Endothelial cell of umbilical vein (primary cell): Measurements from ENCODE around the gene ARL9. TPM values are rescaled to one million over a fixed set of nuclear protein-coding genes. Genes with fewer than 3 reads are reported as not detected.

Experiments used
- BruUV-seq: library from RNA; stranded (reverse); fragments of 400-500 nt; replicated peaks from 2 replicates; lab custom pipeline; 2021; lab: Mats Ljungman, UMichigan
- CTCF ChIA-PET: fragments of 300-600, 350-600 bp; sonication (Branson Sonifier 250); formaldehyde crosslinking; loops from one replicate; lab custom pipeline; 2021; ENCODE audit warnings: antibody characterized with exemption, inconsistent platforms; lab: Charles Lee
- POLR2A ChIA-PET: fragments of 300-600, 350-600 bp; sonication (Branson Sonifier 250); formaldehyde crosslinking; loops from one replicate; lab custom pipeline; 2021; ENCODE audit warnings: antibody characterized with exemption, inconsistent platforms; lab: Charles Lee
- DNase-seq: peaks from one replicate; pipeline ENCODE4 v3.0.0-alpha.2; 2011; ENCODE audit warnings: low read depth, low spot score
- FAIRE-seq: peaks from 2 replicates; lab custom pipeline; 2011; peaks lifted over from hg19 to GRCh38; lab: Jason Lieb, UNC
- H2AFZ ChIP-seq: 2 replicates; pipeline ENCODE4 v1.6.0; 2012; ENCODE audit warnings: low read depth, low read length, control low read depth, inconsistent platforms
- H3K27ac ChIP-seq: 2 replicates; pipeline ENCODE4 v1.5.1; 2011; ENCODE audit warnings: low read depth, mild to moderate bottlenecking, control low read depth, low read length, moderate library complexity; ENCODE audit not compliant: insufficient read depth
- H3K27me3 ChIP-seq, 2 experiments: 2 replicates each; pipeline versions ENCODE4 v1.6.0 to v1.6.1; 2011; ENCODE audit warnings: low read length in 2 of 2, mixed read lengths in 1 of 2; ENCODE audit not compliant: control insufficient read depth in 2 of 2, insufficient read depth in 2 of 2
- H3K36me3 ChIP-seq, 2 experiments: 2 replicates in 1 of 2; 3 replicates in 1 of 2; pipeline ENCODE4 v1.5.1; 2011; ENCODE audit warnings: low read length in 2 of 2, mild to moderate bottlenecking in 1 of 2, moderate library complexity in 1 of 2; ENCODE audit not compliant: control insufficient read depth in 2 of 2, insufficient read depth in 2 of 2; ENCODE audit errors: extremely low read depth in 1 of 2
- H3K4me1 ChIP-seq: 3 replicates; pipeline ENCODE4 v1.5.1; 2011; ENCODE audit warnings: mild to moderate bottlenecking, low read length; ENCODE audit not compliant: control insufficient read depth, insufficient read depth; ENCODE audit errors: extremely low read depth
- H3K4me2 ChIP-seq: 2 replicates; pipeline ENCODE4 v1.6.1; 2011; ENCODE audit warnings: low read length, control low read depth, mixed read lengths; ENCODE audit not compliant: insufficient read depth
- H3K4me3 ChIP-seq, 3 experiments: fragments of 200-600 bp in 1 of 3; sonication (generic), shearing (Covaris generic) in 1 of 3; replicated peaks in 1 of 3; 2 replicates each; pipeline ENCODE4 v1.5.1; 2011 to 2016; ENCODE audit warnings: control low read depth in 3 of 3, low read length in 3 of 3, mild to moderate bottlenecking in 2 of 3, inconsistent platforms in 1 of 3, low read depth in 1 of 3, moderate library complexity in 1 of 3; ENCODE audit not compliant: insufficient read depth in 1 of 3
- H3K79me2 ChIP-seq: 2 replicates; pipeline ENCODE4 v1.6.0; 2012; ENCODE audit warnings: low read length, inconsistent platforms; ENCODE audit not compliant: control insufficient read depth, insufficient read depth
- H3K9ac ChIP-seq: replicated peaks from 2 replicates; pipeline ENCODE3; 2011; ENCODE audit warnings: low read length, control low read depth; ENCODE audit not compliant: insufficient read depth; ENCODE audit errors: extremely low read depth
- H3K9me1 ChIP-seq: replicated peaks from 3 replicates; pipeline ENCODE4 v1.6.0; 2011; ENCODE audit warnings: mild to moderate bottlenecking, low read length; ENCODE audit not compliant: control insufficient read depth, insufficient read depth; ENCODE audit errors: extremely low read depth
- H3K9me3 ChIP-seq: replicated peaks from 2 replicates; pipeline ENCODE4 v1.5.1; 2012; ENCODE audit warnings: low read length, inconsistent platforms; ENCODE audit not compliant: control insufficient read depth, insufficient read depth
- H4K20me1 ChIP-seq: replicated peaks from 2 replicates; pipeline ENCODE3; 2011; ENCODE audit warnings: mild to moderate bottlenecking, low read length; ENCODE audit not compliant: control insufficient read depth, insufficient read depth; ENCODE audit errors: extremely low read depth
- CTCF ChIP-seq, 2 donors: IDR thresholded peaks; 1 replicate in 1 of 2; 2 replicates in 1 of 2; pipeline ENCODE4 v1.5.1; 2011; ENCODE audit warnings: low read length in 2 of 2, mild to moderate bottlenecking in 2 of 2, moderate library complexity in 2 of 2, control low read depth in 1 of 2, inconsistent platforms in 1 of 2, low read depth in 1 of 2; ENCODE audit not compliant: insufficient read depth in 1 of 2; ENCODE audit errors: extremely low read depth in 1 of 2
- EZH2 ChIP-seq: IDR thresholded peaks from 2 replicates; pipeline ENCODE4 v1.6.1; 2012; ENCODE audit warnings: borderline replicate concordance, low read depth, mild to moderate bottlenecking, moderate library complexity, low read length, inconsistent platforms; ENCODE audit not compliant: severe bottlenecking
- FOS ChIP-seq: IDR thresholded peaks from 2 replicates; pipeline ENCODE4 v1.6.1; 2011; ENCODE audit warnings: mild to moderate bottlenecking, low read length, moderate library complexity, borderline replicate concordance; ENCODE audit not compliant: insufficient read depth
- GATA2 ChIP-seq: IDR thresholded peaks from 2 replicates; pipeline ENCODE4 v1.7.0; 2011; ENCODE audit warnings: low read depth, mild to moderate bottlenecking, moderate library complexity, mixed read lengths, low read length; ENCODE audit not compliant: insufficient read length, insufficient read depth
- MYC ChIP-seq: IDR thresholded peaks from one replicate; pipeline ENCODE4 v1.6.1; 2011; ENCODE audit warnings: mild to moderate bottlenecking, low read depth, low read length
- POLR2AphosphoS5 ChIP-seq: IDR thresholded peaks from 2 replicates; pipeline ENCODE4 v1.6.1; 2012; ENCODE audit warnings: low read depth, mild to moderate bottlenecking, control low read depth, low read length, moderate library complexity; ENCODE audit not compliant: insufficient read depth
- dilution Hi-C: fragments of 300-500 bp; cut with MboI; formaldehyde crosslinking; loops from one replicate; pipeline ENCODE4 v1.15.0; 2019; ENCODE audit warnings: low sequenced_read_pairs; ENCODE audit not compliant: extremely low pct_ligation_motif_present
- intact Hi-C: fragments of 100-400 bp; cut with micrococcal nuclease; formaldehyde crosslinking; loops from one replicate; pipeline ENCODE4 v1.10.0; 2022
- polyA plus RNA-seq, 4 experiments: library from polyadenylated mRNA; depleted of rRNA in 3 of 4; stranded (reverse) in 3 of 4; unstranded in 1 of 4; fragments of >200 nt; gene quantifications; 2 replicates each; pipeline versions ENCODE4 v1.2.1 to v1.2.3, GENCODE V29; 2011 to 2012; ENCODE audit warnings: missing spikeins in 1 of 4
- total RNA-seq: library from RNA; stranded (reverse); gene quantifications from 2 replicates; pipeline ENCODE4 v1.2.3, GENCODE V29; 2021

ARL9 gene
- total and polyA plus RNA-seq, 2 donors (not counting 3 experiments of a cell fraction or from before 2014, with no cell fraction given), result 0.40 to 1.1 TPM

- DNase-seq (no peak), FAIRE-seq (no peak)
- dilution Hi-C loops (no loop called here), intact Hi-C loops (no loop called here)
- ChIA-PET CTCF (interaction anchor here (0.6 kb wide), 1 partner anchor 46 kb away, joined by 3 read pairs; no protein-coding TSS in a partner anchor), POLR2A (no interaction called here)
- Histone ChIP-seq H3K9ac (no peak overlapping the region), H3K27me3 (no peaks in the 10 kb centered on the region), H3K79me2 (no peaks in the 10 kb centered on the region), H3K4me2 (no peak overlapping the region), H3K27ac (no peak overlapping the region), H3K4me1 (no peaks in the 10 kb centered on the region), H3K9me1 (no peaks in the 10 kb centered on the region), H4K20me1 (no peaks in the 10 kb centered on the region), H3K4me3 (no peak overlapping the region), H3K36me3 (no peaks in the 10 kb centered on the region), H2AFZ (no peak overlapping the region), H3K9me3 (no peaks in the 10 kb centered on the region)
- no TSS peak for BruUV-seq
- TF ChIP-seq POLR2AphosphoS5, result no peak
- TF ChIP-seq EZH2, result no peak
- no peak for TF ChIP-seq CTCF (IDR thresholded peaks at IDR 0.05; ENCODE audit: extremely low read depth in 1 of 2, insufficient read depth in 1 of 2, low read depth in 1 of 2, low read length in 2 of 2)
These were observed 6.6 kb downstream of the ARL9 start for GRCh38 chr4:56512166-56512565.

- no TSS peak for BruUV-seq
- TF ChIP-seq FOS (no peak), MYC (no peak), POLR2AphosphoS5 (no peak), EZH2 (no peak), GATA2 (no peak)
- Histone ChIP-seq H3K36me3 (no peaks in the 10 kb centered on the region), H3K4me2 (no peak overlapping the region), H3K9ac (no peak overlapping the region), H3K79me2 (no peaks in the 10 kb centered on the region), H3K27ac (no peak overlapping the region), H2AFZ (no peak overlapping the region), H3K4me3 (no peak overlapping the region), H3K27me3 (no peaks in the 10 kb centered on the region), H4K20me1 (no peaks in the 10 kb centered on the region), H3K4me1 (no peaks in the 10 kb centered on the region), H3K9me3 (no peaks in the 10 kb centered on the region), H3K9me1 (no peaks in the 10 kb centered on the region)
- FAIRE-seq (no peak), DNase-seq (no peak)
- CTCF ChIA-PET, result interaction anchor here (0.6 to 1.0 kb wide), 2 partner anchors 14 to 29 kb away, joined by 3 to 4 read pairs; no protein-coding TSS in a partner anchor
- POLR2A ChIA-PET, result no interaction called here
- dilution Hi-C loops, result no loop called here
- intact Hi-C loops, result no loop called here
These were observed 7.9 kb downstream of the ARL9 start for GRCh38 chr4:56513517-56513916.
